GM12891 (cell line): ENCODE data around the gene PRKCA.

Experiments used
- PAX5 ChIP-seq: IDR thresholded peaks from 2 replicates; pipeline ENCODE4 v1.6.1; 2011; ENCODE audit warnings: low read length, moderate library complexity, mild to moderate bottlenecking; ENCODE audit not compliant: insufficient read depth, severe bottlenecking
- POLR2A ChIP-seq: IDR thresholded peaks from 2 replicates; pipeline ENCODE4 v1.6.1; 2011; ENCODE audit warnings: low read depth, low read length, control low read depth
- POLR2AphosphoS5 ChIP-seq: IDR thresholded peaks from 2 replicates; pipeline ENCODE4 v1.6.1; 2011; ENCODE audit warnings: low read depth, low read length, control low read depth
- TAF1 ChIP-seq: IDR thresholded peaks from 2 replicates; pipeline ENCODE4 v1.6.1; 2011; ENCODE audit warnings: low read depth, low read length, control low read depth

- TF ChIP-seq POLR2A: no peak
- no peak for TF ChIP-seq TAF1
- TF ChIP-seq POLR2AphosphoS5: no peak
- TF ChIP-seq PAX5: no peak
Measured at GRCh38 chr17:66260275-66260674, 42.1 kb upstream of the PRKCA start.
